GM19467 (cell line): ENCODE measurements around the gene CHD9NB.

Source experiments
- ATAC-seq: cut with Tn5 transposase; IDR thresholded peaks from one replicate; pipeline ENCODE4 v1.9.1; 2021; ENCODE audit warnings: mild to moderate bottlenecking, moderate library complexity; ENCODE audit not compliant: unreplicated experiment

Gene CHD9NB

DNA sequence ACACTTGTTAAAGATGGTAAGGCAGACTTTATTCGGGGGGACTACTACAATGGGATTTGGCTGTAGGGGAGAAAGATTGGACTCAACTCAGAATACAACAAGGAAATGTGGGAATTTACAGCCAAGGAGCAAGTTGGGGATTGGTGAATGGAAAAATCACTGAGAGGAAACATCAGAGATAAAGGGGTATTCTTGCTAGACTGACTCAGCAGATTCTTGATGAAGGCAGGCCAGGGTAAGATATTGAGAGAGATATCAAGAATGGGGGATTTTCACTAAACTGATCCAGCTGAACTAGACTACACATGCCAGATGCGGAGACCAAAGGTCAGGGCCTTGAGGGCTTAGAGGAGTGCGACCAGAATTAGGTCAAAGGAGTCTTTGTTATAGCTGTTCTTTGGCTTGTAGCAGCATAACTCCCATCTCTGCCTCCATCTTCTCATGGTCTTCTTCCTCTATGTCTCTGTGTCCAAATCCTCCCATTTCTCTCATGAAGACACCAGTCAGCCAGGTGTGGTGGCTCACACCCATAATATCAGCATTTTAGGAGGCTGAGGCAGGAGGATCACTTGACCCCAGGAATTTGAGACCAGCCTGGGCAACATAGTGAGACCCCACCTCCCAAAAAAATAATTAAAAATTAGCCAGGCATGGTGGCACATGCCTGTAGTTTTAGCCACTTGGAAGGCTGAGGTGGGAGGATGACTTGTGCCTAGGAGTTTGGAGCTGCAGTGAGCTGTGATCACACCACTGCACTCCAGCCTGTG lies 17.3 kb downstream of the CHD9NB start:
- ATAC-seq = no peak

DNA sequence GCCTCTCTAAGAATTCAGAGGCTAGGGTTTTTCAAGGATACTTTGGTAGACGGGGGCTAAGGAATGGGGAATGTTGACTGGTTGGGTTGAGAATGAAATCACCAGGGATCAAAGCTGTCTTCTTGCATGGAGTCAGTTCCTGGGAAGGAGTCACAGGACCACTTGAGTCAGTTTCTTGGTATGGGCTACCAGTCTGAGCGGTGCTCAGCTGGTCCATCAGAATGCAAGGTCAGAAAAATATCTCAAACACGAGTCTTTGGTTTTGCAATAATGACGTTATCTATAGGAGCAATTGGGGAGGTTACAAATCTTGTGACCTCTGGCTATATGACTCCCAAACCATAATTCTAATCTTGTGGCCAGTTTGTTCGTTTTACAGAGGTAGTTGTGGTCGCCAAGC lies 18.4 kb downstream of the CHD9NB start:
- no peak for ATAC-seq

DNA sequence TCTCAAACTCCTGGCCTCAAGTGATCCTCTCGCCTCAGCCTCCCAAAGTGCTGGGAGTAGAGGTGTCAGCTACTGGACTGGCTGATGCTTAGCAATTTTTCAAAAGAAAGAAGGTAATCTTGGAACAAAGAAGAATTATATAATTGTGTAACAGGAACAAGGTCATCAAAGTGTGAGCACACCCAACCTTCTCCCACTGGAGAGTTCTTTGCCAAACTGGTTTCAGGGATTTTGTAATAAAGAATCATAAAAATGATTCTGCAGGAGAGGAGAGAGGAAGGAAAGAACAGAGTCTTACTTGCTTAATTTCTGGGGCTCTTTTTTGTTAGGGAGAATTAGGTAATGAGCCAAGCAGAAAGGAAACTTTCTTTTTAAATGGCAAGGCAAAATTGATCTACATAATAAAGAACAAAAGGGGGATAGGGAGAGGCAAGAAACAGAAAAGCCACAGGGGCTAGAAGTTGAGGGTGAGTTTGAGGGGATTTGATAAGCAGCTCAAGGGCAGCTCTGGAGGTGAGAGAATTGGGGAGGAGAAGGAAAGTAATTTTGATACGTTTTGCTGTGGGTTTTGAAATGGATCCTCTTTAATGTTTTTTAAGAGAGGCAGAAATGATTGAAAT lies 21.3 kb downstream of the CHD9NB start:
- no peak for ATAC-seq

DNA sequence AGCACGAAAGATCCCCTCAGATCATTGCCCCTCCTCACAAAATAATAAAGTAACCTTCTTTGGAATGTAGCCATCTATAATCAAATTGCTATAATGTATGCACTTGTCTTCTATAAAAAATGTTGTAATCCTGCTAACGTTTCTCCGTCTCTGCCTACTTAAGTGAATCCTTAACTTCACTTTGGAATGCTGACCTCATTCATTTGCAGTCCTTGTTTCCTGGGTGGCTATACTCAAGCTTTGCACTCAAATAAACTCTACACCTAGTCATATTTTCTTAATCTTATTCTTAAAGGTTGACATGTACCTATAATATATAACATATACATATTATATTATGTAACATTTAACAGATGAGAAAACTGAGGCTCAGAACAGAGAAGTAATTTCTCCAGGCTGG lies 22.7 kb downstream of the CHD9NB start:
- no peak for ATAC-seq

DNA sequence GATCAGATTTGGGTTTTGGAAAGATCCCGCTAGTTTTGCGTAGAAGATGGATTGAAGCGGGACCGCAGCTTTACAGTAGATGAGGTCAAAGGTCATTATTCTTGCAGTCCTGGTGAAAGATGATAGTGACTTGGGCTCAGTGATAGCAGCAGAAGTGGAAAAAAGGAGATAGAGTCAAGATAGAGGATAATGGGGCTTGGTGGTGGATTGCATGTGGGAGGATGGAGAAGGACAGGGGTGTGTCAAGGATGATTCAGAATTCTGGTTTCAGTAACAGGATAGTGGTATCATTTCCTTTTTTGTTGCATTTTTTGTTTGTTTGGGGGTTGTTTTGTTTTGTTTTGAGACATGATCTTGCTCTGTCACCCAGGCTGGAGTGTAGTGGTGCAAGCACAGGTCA lies 28.7 kb downstream of the CHD9NB start:
- ATAC-seq = no peak

DNA sequence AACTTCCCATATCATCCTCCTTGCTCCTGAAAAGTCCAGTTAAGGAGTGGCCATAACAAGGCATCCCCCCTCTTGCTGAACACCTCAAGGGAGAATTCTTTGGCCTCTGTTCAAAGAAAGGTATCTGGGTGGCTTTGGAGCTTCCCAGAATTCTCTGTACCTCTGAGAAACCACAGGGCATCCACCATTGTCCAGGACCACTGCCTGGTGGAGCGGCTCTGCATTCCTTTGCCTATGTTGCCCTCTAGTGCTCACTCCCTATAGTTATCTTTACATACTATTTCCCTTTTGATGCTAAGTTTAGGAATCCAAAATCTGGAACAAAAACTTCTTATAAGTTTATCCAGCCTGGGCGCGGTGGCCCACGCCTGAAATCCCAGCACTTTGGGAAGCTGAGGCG lies 30.3 kb downstream of the CHD9NB start:
- ATAC-seq = no peak

DNA sequence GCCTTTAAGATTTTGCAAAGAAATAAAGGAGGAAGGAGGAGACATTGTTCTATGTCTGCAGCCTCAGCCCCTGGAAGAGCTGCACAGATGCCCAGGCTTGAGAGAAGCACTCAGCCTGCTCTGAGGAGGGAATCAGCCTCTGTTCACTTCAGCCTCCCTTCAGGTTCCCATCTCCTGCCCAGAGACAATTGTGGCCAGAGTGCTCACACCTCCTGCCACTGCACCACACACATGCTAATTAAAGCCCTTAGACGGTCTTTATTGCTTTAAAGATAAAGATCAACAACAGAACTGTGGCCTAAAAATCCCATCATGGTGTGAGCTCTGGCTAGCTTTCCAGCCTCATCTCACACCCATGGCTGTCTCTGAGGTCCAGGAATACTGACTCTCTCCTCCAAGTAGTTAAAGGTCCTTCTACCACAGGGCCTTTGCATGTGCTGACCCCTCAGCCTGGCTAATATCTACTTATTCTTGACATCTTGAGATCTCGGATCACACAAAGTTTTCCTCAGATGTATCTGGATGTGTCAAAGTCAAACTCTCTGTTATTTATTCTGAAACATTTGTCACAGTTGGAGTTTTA lies 33.8 kb downstream of the CHD9NB start:
- no peak for ATAC-seq

DNA sequence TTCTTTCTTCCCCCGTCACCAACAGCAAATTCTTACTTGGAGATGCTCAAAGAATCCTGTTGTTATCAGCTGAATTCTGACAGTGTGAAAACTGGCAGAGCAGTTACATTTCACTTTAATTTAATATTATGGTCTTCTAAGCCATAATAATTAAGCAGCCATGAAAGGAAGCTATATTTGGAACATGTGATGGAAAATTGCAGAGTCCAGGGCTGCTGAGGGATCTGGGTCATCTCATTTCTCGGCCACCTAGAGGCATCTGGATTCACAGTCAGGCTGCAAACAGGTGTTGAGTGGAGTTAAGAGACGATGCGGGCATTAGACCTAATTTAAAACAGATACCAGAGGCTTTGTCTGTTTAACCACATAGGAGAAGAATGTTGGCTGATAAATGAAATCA lies 38.4 kb downstream of the CHD9NB start:
- ATAC-seq = no peak

DNA sequence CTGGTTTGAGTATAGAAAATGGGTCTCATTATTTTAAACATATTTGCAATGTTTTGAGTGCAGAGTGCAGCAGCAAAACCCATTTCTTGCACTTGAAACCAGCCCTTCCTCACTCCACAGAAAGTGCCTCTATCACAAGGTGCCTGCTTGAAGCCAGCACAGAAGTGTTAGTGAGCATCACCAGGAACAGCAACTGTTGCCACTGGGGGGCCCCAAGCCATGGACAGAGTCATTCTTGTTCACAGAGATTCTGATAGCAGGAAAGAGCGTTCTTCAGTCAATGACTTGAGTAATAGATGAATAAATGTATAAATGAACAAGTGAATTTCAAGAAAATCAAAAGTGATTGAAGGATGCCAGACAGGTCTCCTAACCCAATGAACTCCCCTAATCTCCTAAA lies 45.6 kb downstream of the CHD9NB start:
- ATAC-seq = no peak

DNA sequence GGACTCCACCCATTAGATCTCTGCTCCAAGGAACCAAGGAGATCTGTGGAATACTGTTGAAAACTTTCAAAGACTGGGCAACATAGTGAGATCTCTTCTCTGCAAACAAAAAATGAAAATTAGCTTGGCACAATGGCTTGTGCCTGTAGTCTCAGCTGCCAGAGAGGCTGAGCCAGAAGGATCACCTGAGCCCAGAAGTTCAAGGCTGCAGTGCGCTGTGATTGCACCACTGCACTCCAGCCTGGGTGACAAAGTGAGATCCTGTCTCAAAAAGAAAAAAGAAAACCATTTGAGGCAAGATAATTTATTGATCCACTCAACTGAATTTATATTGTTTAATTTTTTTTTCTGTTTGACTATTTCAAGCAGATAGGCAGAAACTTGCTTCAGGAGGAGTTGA lies 54.8 kb downstream of the CHD9NB start:
- no peak for ATAC-seq

DNA sequence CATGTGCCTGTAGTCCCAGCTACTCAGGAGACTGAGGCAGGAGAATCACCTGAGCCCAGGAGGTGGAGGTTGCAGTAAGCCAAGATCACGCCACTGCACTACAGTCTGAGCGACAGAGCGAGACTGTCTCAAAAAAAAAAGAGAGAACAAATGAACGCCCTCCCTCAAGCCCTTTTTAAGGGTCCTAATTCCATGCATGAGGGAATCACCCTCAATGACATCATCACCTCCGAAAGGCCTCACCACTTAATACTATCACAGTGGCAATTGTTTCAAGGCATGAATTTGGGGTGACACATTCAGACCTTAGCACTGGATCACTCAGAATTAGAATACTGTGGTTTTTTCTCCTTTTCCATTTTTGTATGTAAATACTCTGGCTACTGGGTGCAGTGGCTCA lies 57.8 kb downstream of the CHD9NB start:
- ATAC-seq = no peak

DNA sequence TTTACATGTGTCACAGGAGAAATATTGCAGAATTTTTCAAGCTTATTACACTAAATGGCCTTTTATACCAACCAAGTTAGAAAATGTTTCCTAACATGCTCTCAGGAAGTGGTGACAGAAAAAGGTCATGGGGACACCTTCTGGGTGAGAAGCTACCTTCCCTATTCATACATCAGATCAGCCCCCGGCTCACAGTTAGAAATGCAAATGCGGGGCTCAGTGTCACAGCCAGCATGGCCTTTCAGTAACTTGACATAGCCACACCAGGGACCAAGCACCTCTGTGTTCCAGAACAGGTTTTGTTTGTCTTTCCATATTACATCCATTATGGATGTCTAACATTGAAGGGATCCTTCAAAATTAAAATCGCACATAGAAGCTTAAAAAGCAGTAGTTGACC lies 59.5 kb downstream of the CHD9NB start:
- no peak for ATAC-seq

DNA sequence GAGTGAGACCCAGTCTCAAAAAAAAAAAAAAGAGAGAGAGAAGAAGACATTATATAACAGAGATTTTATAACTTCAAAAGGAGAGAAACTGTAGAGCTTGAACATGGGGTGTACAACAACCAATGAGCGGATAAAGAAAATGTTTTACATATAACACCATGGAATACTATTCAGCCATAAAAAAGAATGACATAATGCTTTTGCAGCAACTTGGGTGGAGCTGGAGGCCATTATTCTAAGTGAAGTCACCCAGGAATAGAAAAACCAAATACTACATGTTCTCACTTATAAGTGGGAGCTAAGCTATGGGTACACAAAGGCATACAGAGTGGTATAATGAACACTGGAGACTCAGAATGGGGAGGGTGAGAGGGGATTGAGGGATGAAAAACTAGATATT lies 61.1 kb downstream of the CHD9NB start:
- ATAC-seq = no peak
